HepG2 (cell line): Measurements from ENCODE around the gene TNRC18. TPM values are rescaled to one million over a fixed set of nuclear protein-coding genes. Genes with fewer than 3 reads are reported as not detected.

Experiments used
- ATAC-seq: fragments of 200-7000 bp; cut with Tn5 transposase; 3 replicates; pipeline ENCODE4 v1.9.1; 2020; ENCODE audit warnings: mild to moderate bottlenecking, moderate library complexity
- BruUV-seq: library from RNA; stranded (reverse); fragments of 400-500 nt; replicated peaks from 2 replicates; lab custom pipeline; 2021; lab: Mats Ljungman, UMichigan
- CTCF ChIA-PET: fragments of 300-600 bp; formaldehyde crosslinking; extraction: SDS; loops from one replicate; lab custom pipeline; 2021; ENCODE audit warnings: low total read pairs, inconsistent platforms, low intra/inter-chr PET ratio; lab: Yijun Ruan, JAX
- POLR2A ChIA-PET: fragments of 350-600 bp; sonication (Branson Sonifier 250); formaldehyde crosslinking; loops from one replicate; lab custom pipeline; 2020; ENCODE audit warnings: antibody characterized with exemption, inconsistent platforms; lab: Yijun Ruan, JAX
- DNase-seq: peaks from one replicate; pipeline ENCODE4 v3.0.0-alpha.2; 2015; ENCODE audit warnings: low spot score
- FAIRE-seq: peaks from 3 replicates; lab custom pipeline; 2011; peaks lifted over from hg19 to GRCh38; lab: Jason Lieb, UNC
- H2AFZ ChIP-seq: one replicate; pipeline ENCODE4 v1.6.1; 2011; ENCODE audit warnings: low read length, inconsistent platforms
- H3K27ac ChIP-seq: fragments of 300-600 bp; 3 replicates; pipeline ENCODE4 v1.8.0; 2011; ENCODE audit warnings: mixed run types, mild to moderate bottlenecking, mixed read lengths, low read length, inconsistent platforms; ENCODE audit not compliant: insufficient read depth; ENCODE audit errors: extremely low read length
- H3K27me3 ChIP-seq, 2 experiments: fragments of 200-600 bp in 1 of 2; 2 replicates in 1 of 2; 3 replicates in 1 of 2; pipeline versions ENCODE4 v1.6.0 to v1.8.0; 2011; ENCODE audit warnings: low read length in 2 of 2, mild to moderate bottlenecking in 2 of 2, moderate library complexity in 2 of 2, inconsistent platforms in 1 of 2; ENCODE audit not compliant: insufficient read depth in 2 of 2, control insufficient read depth in 1 of 2
- H3K36me3 ChIP-seq, 2 experiments: fragments of 200-600 bp in 1 of 2; replicated peaks in 1 of 2; 2 replicates in 1 of 2; 3 replicates in 1 of 2; pipeline versions ENCODE4 v1.5.1 to v1.8.0; 2011; ENCODE audit warnings: low read length in 2 of 2, inconsistent platforms in 1 of 2; ENCODE audit not compliant: insufficient read depth in 2 of 2, control insufficient read depth in 1 of 2
- H3K4me1 ChIP-seq: 2 replicates; pipeline ENCODE4 v1.5.1; 2012; ENCODE audit warnings: low read length, inconsistent platforms; ENCODE audit not compliant: insufficient read depth
- H3K4me2 ChIP-seq: 2 replicates; pipeline ENCODE4 v1.6.0; 2011; ENCODE audit warnings: low read depth, low read length, inconsistent platforms
- H3K4me3 ChIP-seq, 3 experiments: fragments of 200-600 bp in 1 of 3; sonication (generic), shearing (Covaris generic) in 1 of 3; replicated peaks in 1 of 3; 2 replicates each; pipeline ENCODE4 v1.5.1; 2011 to 2016; ENCODE audit warnings: low read length in 3 of 3, inconsistent platforms in 2 of 3, low read depth in 2 of 3, mild to moderate bottlenecking in 2 of 3, control low read depth in 1 of 3, mixed read lengths in 1 of 3; ENCODE audit not compliant: insufficient read depth in 1 of 3
- H3K79me2 ChIP-seq: one replicate; pipeline ENCODE4 v1.6.1; 2011; ENCODE audit warnings: low read length, inconsistent platforms; ENCODE audit not compliant: insufficient read depth
- H3K9ac ChIP-seq: 2 replicates; pipeline ENCODE4 v1.6.0; 2011; ENCODE audit warnings: mild to moderate bottlenecking, low read depth, low read length, inconsistent platforms; ENCODE audit not compliant: insufficient read depth
- H3K9me3 ChIP-seq: 2 replicates; pipeline ENCODE4 v1.5.1; 2012; ENCODE audit warnings: mild to moderate bottlenecking, low read length
- H4K20me1 ChIP-seq: 2 replicates; pipeline ENCODE4 v1.6.0; 2011; ENCODE audit warnings: inconsistent platforms, mild to moderate bottlenecking, low read length, moderate library complexity; ENCODE audit not compliant: insufficient read depth
- BRCA1 ChIP-seq: sonication (generic); formaldehyde crosslinking; IDR thresholded peaks from 2 replicates; pipeline ENCODE4 v1.4.0; 2020; ENCODE audit warnings: missing genetic modification reagents
- HIVEP1 ChIP-seq: sonication (generic); formaldehyde crosslinking; IDR thresholded peaks from 2 replicates; pipeline ENCODE4 v1.4.0; 2020; ENCODE audit warnings: mild to moderate bottlenecking, missing genetic modification reagents
- KDM4B ChIP-seq: sonication (generic); formaldehyde crosslinking; IDR thresholded peaks from 2 replicates; pipeline ENCODE4 v1.4.0; 2020; ENCODE audit warnings: missing genetic modification reagents
- ZNF768 ChIP-seq: sonication (generic); formaldehyde crosslinking; IDR thresholded peaks from 2 replicates; pipeline ENCODE4 v1.4.0; 2020; ENCODE audit warnings: missing genetic modification reagents
- whole genome bisulfite sequencing: methylation state at CpG from one replicate; pipeline ENCODE4 v1.1.6; 2017; ENCODE audit warnings: low lambda C conversion rate; 5-methylcytosine and 5-hydroxymethylcytosine counted together
- in situ Hi-C: cut with HindIII; loops from 2 replicates; pipeline ENCODE4 v1.10.0; 2017; ENCODE audit warnings: low pct_unique_long_range_greater_than_20kb; ENCODE audit not compliant: extremely low pct_ligation_motif_present
- intact Hi-C: fragments of 100-400 bp; cut with micrococcal nuclease; formaldehyde crosslinking; loops from one replicate; pipeline ENCODE4 v1.10.0; 2022; ENCODE audit not compliant: unreplicated experiment
- polyA plus RNA-seq, 8 experiments: library from polyadenylated mRNA; depleted of rRNA in 3 of 8; stranded (reverse) in 7 of 8; unstranded in 1 of 8; fragments of >200 nt; fragmentation: Illumina TruSeq in 4 of 8; extraction: Trizol in 4 of 8; gene quantifications; 2 replicates each; pipeline versions ENCODE4 v1.2.1 to v1.2.3, GENCODE V29; 2011 to 2016; ENCODE audit warnings: low read depth in 4 of 8, missing spikeins in 1 of 8, mixed read lengths in 1 of 8; ENCODE audit not compliant: insufficient read depth in 1 of 8
- total RNA-seq, 5 experiments: library from RNA; depleted of rRNA; stranded (reverse); fragments of >200 nt; fragmentation: Illumina TruSeq; extraction: Trizol; gene quantifications; 2 replicates each; pipeline ENCODE4 v1.2.3, GENCODE V29; 2016; ENCODE audit warnings: low read depth in 1 of 5
- TF ChIP-seq, protein P1 (sequence below): IDR thresholded peaks from 2 replicates; pipeline ENCODE4 v1.6.1; 2016; ENCODE audit warnings: low read depth, missing genetic modification reagents, missing compliant biosample characterization
- TF ChIP-seq, protein P2 (sequence below): sonication (generic); formaldehyde crosslinking; IDR thresholded peaks from 2 replicates; pipeline ENCODE4 v1.8.1; 2023; ENCODE audit warnings: mild to moderate bottlenecking, missing genetic modification reagents
- TF ChIP-seq, protein P3 (sequence below): sonication (generic); formaldehyde crosslinking; IDR thresholded peaks from 2 replicates; pipeline ENCODE4 v1.4.0; 2020; ENCODE audit warnings: missing genetic modification reagents, low read depth, mild to moderate bottlenecking, borderline replicate concordance
- TF ChIP-seq, protein P4 (sequence below): sonication (generic); formaldehyde crosslinking; IDR thresholded peaks from 2 replicates; pipeline ENCODE4 v1.5.1; 2020; ENCODE audit warnings: missing genetic modification reagents, mild to moderate bottlenecking, borderline replicate concordance
- TF ChIP-seq, protein P5 (sequence below): sonication (generic); formaldehyde crosslinking; IDR thresholded peaks from 2 replicates; pipeline ENCODE4 v1.4.0; 2020; ENCODE audit warnings: missing genetic modification reagents, mild to moderate bottlenecking, borderline replicate concordance
- TF ChIP-seq, protein P6 (sequence below): sonication (generic); formaldehyde crosslinking; IDR thresholded peaks from 2 replicates; pipeline ENCODE4 v1.4.0; 2020; ENCODE audit warnings: missing genetic modification reagents

TNRC18 gene
- total and polyA plus RNA-seq, 2 of the 13 experiments (the other 11 are each of a cell fraction or from before 2014, with no cell fraction given), result 11.7 to 17.4 TPM

DNA sequence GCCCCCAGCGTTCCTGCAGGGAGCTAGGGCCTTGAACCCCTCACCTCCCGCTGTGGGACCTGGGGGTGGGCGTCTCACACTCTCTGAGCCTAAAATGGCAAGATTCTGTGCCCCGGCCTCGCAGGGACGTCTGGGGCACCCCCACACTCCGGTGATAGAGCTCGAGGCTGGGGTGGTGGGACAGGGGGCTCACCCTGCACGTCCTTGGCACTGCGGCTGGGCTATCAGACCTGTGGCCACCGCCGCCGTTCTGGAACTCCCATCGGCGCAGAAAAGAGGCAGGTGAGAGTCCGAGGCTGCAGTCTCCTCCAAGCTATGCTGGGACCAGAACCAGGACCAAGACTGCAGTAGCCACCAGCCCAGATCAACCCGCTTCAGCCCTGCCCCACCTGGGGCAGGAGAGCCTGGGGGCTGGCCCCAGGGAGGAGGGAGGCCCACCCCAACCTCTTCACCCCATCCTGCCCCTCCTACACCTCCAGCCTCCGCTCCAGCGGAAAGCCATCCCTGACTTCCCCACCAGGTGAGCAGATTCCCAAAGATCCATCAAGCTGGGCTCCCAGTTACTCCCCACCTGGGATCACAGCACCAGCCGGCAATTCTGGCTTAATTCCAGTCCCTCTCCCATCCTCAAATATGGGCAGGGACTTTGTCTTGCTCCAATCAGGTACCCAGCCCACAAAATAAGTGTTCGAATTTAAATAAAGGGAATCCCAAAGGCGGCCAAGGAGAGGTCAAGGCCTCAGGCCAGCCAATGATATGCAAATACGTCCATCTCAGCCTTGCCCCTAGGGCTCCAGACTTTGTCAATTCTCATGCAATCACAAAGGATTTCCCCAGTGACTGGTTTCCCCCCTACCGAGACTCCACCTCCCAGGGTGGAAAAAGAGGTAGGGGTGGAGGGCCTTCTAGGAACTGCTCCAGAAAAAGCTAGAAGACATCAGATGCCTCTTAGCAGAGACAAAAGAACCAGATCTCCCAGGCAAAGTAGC lies 16.4 kb downstream of the TNRC18 start:
- intact Hi-C loops (no loop called here), in situ Hi-C loops (no loop called here)
- ChIA-PET CTCF (no interaction called here), POLR2A (interaction anchor here (0.8 to 1.0 kb wide), 2 partner anchors 15 to 22 kb away, joined by 3 to 4 read pairs; no protein-coding TSS in a partner anchor)
- FAIRE-seq (no peak), ATAC-seq (peak; percentile 24), DNase-seq (no peak)
- WGBS, result 92% methylated on average over 10 of the region's 24 CpGs
- Histone ChIP-seq H3K4me2 (no peak overlapping the region), H4K20me1 (peaks cover 66% of the 10 kb centered on the region), H3K9me3 (no peaks in the 10 kb centered on the region), H3K79me2 (peaks cover 75% of the 10 kb centered on the region), H2AFZ (no peak overlapping the region), H3K4me1 (peaks cover 39% of the 10 kb centered on the region), H3K4me3 (no peak overlapping the region), H3K27me3 (no peaks in the 10 kb centered on the region), H3K9ac (no peak overlapping the region), H3K27ac (no peak overlapping the region), H3K36me3 (peaks cover 6 to 35% of the 10 kb centered on the region in 2 experiments; a peak in 4 of 5 replicates)
- no TSS peak for BruUV-seq
- TF ChIP-seq, protein P1, sequence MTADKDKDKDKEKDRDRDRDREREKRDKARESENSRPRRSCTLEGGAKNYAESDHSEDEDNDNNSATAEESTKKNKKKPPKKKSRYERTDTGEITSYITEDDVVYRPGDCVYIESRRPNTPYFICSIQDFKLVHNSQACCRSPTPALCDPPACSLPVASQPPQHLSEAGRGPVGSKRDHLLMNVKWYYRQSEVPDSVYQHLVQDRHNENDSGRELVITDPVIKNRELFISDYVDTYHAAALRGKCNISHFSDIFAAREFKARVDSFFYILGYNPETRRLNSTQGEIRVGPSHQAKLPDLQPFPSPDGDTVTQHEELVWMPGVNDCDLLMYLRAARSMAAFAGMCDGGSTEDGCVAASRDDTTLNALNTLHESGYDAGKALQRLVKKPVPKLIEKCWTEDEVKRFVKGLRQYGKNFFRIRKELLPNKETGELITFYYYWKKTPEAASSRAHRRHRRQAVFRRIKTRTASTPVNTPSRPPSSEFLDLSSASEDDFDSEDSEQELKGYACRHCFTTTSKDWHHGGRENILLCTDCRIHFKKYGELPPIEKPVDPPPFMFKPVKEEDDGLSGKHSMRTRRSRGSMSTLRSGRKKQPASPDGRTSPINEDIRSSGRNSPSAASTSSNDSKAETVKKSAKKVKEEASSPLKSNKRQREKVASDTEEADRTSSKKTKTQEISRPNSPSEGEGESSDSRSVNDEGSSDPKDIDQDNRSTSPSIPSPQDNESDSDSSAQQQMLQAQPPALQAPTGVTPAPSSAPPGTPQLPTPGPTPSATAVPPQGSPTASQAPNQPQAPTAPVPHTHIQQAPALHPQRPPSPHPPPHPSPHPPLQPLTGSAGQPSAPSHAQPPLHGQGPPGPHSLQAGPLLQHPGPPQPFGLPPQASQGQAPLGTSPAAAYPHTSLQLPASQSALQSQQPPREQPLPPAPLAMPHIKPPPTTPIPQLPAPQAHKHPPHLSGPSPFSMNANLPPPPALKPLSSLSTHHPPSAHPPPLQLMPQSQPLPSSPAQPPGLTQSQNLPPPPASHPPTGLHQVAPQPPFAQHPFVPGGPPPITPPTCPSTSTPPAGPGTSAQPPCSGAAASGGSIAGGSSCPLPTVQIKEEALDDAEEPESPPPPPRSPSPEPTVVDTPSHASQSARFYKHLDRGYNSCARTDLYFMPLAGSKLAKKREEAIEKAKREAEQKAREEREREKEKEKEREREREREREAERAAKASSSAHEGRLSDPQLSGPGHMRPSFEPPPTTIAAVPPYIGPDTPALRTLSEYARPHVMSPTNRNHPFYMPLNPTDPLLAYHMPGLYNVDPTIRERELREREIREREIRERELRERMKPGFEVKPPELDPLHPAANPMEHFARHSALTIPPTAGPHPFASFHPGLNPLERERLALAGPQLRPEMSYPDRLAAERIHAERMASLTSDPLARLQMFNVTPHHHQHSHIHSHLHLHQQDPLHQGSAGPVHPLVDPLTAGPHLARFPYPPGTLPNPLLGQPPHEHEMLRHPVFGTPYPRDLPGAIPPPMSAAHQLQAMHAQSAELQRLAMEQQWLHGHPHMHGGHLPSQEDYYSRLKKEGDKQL (CRISPR knock-in tag), result no peak
- TF ChIP-seq BRCA1, result no peak
- TF ChIP-seq, protein P2, sequence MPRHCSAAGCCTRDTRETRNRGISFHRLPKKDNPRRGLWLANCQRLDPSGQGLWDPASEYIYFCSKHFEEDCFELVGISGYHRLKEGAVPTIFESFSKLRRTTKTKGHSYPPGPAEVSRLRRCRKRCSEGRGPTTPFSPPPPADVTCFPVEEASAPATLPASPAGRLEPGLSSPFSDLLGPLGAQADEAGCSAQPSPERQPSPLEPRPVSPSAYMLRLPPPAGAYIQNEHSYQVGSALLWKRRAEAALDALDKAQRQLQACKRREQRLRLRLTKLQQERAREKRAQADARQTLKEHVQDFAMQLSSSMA (CRISPR knock-in tag), result no peak
- TF ChIP-seq, protein P3, sequence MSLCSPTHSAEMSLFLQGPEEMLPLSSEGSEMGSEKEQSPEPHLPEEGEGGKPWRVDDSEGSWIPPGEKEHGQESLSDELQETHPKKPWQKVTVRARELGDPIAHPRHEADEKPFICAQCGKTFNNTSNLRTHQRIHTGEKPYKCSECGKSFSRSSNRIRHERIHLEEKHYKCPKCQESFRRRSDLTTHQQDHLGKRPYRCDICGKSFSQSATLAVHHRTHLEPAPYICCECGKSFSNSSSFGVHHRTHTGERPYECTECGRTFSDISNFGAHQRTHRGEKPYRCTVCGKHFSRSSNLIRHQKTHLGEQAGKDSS (CRISPR knock-in tag), result no peak
- TF ChIP-seq, protein P4, sequence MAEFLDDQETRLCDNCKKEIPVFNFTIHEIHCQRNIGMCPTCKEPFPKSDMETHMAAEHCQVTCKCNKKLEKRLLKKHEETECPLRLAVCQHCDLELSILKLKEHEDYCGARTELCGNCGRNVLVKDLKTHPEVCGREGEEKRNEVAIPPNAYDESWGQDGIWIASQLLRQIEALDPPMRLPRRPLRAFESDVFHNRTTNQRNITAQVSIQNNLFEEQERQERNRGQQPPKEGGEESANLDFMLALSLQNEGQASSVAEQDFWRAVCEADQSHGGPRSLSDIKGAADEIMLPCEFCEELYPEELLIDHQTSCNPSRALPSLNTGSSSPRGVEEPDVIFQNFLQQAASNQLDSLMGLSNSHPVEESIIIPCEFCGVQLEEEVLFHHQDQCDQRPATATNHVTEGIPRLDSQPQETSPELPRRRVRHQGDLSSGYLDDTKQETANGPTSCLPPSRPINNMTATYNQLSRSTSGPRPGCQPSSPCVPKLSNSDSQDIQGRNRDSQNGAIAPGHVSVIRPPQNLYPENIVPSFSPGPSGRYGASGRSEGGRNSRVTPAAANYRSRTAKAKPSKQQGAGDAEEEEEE (CRISPR knock-in tag), result no peak
- no peak for TF ChIP-seq KDM4B (CRISPR knock-in tag)
- TF ChIP-seq, protein P5, sequence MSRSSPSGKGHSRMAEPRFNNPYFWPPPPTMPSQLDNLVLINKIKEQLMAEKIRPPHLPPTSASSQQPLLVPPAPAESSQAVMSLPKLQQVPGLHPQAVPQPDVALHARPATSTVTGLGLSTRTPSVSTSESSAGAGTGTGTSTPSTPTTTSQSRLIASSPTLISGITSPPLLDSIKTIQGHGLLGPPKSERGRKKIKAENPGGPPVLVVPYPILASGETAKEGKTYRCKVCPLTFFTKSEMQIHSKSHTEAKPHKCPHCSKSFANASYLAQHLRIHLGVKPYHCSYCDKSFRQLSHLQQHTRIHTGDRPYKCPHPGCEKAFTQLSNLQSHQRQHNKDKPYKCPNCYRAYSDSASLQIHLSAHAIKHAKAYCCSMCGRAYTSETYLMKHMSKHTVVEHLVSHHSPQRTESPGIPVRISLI, result no peak
- peak; percentile 27; the same call in 1 of the 2 replicates for TF ChIP-seq ZNF768 (CRISPR knock-in tag)
- TF ChIP-seq, protein P6, sequence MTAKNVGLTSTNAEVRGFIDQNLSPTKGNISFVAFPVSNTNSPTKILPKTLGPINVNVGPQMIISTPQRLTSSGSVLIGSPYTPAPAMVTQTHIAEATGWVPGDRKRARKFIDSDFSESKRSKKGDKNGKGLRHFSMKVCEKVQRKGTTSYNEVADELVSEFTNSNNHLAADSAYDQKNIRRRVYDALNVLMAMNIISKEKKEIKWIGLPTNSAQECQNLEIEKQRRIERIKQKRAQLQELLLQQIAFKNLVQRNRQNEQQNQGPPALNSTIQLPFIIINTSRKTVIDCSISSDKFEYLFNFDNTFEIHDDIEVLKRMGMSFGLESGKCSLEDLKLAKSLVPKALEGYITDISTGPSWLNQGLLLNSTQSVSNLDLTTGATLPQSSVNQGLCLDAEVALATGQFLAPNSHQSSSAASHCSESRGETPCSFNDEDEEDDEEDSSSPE (CRISPR knock-in tag), result no peak
- no peak for TF ChIP-seq HIVEP1
